GM21717 (cell line): ENCODE measurements around the gene CDC73.

Experiments
- ATAC-seq: cut with Tn5 transposase; IDR thresholded peaks from one replicate; pipeline ENCODE4 v1.9.1; 2021; ENCODE audit warnings: mild to moderate bottlenecking, moderate library complexity; ENCODE audit not compliant: unreplicated experiment

CDC73 gene

DNA sequence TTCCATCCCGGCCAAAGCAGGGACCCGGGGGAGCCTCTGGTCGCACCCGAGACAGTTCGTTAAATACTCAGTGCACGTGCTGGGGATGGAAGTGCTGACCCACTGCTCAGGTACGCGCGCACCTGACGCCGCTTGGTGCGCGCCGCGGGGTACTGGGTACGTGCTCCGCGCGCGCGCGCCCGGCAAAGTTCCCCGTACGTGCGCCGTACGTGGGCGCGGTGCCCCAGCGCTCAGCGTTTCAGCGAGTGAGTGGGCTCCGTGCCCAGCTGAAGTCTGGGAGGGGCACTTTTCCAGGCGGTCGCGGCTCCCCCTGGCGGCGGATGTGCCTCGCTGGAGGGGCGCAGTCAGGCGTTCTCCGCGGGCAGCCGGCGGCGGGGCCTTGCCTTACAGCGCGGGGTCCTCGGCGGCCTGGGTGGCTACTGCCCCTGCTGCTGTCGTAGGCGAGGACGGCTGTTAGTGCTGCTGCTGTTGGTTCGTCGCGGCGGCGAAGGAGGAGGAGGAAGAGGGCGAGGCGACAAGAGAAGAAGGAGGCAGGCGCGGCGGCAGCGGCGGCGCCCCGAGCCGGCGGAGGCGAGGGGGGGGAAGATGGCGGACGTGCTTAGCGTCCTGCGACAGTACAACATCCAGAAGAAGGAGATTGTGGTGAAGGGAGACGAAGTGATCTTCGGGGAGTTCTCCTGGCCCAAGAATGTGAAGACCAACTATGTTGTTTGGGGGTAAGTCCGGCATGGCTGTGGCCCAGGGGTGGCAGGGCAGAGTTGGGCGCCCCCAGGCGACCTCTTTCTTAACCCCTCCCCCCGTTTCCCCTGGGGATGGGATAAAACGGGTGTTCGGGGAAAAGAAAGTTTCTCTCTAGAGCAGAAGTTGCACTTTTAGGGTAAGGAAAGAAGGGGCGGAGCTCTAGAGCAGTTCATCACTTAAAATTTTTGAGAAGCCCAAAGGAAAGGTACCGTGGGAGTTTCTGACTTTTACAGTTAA, at the start of gene CDC73:
CDC73 (plus strand) TSS at position 416 of the 978 bp plus-strand sequence; CDS start at position 586, 170 bp downstream.
- peak; percentile 94 for ATAC-seq

DNA sequence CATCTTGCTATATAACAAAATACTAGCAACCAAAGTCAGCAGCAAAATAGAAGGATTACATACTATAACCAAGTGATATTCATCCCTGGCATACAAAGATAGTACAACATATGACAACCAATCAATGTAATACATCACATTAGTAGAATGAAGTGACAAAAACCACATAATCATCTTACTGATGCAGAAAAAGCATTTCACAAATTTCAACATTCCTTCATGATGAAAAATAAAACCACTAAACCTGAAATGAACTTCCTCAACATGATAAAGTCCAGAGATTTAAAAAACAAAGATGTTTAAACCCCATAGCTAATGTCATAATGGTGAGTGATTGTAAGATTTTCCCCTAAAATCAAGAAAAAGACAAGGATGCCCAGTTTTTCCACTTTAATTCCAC, 43.8 kb upstream of the CDC73 start:
- no peak for ATAC-seq

DNA sequence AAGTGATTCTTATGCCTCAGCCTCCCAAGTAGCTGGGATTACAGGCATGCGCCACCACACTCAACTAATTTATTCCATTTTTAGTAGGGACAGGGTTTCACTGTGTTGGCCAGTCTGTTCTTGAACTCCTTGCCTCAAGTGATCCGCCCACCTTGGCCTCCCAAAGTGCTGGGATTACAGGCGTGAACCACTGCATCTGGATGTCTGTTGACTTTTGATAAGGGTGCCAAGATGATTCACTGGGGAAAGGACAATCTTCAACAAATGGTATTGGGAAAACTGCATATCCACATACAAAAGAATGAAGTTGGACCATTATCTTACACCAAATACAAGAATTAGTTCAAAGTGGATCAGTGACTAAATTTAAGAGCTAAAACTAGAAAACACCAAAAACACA, 42.6 kb upstream of the CDC73 start:
- no peak for ATAC-seq

DNA sequence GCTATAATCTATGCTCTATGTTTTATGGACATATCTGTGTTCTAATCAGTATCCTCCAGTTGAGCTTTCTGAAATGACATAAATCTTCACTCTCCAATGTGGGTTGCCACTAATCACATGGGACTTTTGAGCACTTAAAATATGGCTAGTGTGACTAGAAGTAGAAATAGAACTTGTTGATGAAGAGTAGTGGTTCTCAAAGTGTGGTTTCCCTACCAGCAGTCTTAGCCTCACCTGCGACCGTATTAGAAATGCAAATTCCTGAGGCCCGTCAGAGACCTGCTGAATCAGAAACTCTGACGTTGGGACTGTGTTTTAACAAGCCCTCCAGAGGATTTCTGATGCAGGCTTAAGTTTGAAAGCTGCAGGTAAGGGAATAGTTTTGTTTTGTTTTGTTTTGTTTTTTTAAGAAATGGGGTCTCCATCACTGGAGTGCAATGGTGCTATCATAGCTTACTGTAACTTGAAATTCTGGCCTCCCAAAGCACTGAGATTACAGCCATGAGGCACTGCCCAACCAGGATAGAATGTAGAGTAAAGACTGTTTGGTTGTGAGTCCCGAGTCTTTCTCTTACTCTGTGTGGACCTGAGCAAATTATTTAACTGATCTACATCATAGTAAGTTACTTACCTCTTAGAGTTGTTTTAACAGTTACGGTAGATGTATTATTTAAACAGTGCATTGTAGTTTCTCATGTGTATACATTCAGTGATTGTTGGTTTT, 38.3 kb upstream of the CDC73 start:
- ATAC-seq, result peak; percentile 98

DNA sequence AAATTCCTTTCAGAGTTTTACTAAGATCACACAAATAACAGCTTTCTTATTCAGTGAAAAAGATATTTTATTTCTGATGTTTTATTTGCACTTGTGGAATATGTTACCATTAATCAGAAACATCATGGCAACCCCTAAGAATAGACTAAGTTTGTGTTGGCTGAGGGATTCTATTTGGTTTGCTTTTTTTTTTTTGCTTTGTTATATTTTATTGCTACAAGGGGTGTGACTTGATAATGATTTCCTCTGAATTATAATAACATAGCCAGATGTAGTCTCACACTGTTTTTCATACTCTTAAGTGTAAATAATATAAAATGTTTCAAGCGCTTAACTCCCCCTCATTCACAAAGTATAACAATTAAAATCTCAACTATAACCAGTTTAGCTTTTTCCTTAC, 36.6 kb upstream of the CDC73 start:
- ATAC-seq, result no peak

DNA sequence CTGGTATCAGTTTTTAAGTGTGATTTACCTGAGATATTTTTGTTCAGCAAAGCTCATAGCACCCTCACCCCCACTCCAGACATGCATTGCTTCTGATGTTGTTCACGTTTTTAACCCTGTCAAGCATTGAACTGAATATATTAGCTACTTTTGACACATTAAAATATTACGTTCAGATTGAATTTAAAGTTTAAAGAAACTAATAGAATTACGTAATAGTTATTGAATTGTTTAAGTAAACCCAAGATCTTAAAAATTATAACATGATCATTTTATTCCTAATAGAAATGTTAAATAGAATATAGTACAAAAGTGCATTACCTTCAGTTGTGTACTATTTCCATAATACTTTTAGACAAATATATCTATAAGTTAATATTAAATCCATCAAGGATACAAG, 35.5 kb upstream of the CDC73 start:
- ATAC-seq, result no peak

DNA sequence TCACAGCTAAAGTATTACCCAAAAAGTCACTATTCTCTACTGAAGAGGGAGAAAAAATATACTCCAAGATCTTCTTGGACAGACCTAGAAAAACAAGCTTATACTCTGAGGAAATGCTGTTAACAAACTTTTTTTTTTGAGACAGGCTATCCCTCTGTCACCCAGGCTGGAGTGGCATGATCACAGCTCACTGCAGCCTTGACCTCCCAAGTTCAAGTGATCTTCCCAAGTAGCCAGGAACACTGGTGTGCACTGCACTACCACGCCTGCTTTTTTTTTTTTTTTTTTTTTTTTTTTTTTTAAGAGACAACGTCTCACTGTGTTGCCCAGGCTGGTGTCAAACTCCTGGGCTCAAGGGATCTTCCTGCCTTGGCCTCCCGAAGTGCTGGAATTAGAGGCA, 33.9 kb upstream of the CDC73 start:
- no peak for ATAC-seq

DNA sequence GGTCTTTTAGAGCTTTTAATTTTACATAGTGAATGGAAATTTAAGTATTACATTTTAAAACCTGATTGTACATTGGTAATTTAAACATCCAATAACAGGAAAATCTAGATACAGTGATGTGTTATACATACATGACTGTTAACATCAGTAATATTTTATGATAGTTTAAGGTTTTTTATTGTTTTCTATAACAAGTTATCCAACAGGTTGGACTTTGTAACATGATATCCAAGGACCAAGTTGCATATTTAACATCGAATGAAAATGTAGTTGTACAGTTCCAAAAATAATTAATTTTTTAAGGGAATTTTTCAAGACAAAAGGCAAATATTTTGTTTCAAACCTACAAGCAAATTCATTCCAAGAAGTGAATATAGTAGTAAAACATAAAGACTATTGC, 31.0 kb upstream of the CDC73 start:
- no peak for ATAC-seq

DNA sequence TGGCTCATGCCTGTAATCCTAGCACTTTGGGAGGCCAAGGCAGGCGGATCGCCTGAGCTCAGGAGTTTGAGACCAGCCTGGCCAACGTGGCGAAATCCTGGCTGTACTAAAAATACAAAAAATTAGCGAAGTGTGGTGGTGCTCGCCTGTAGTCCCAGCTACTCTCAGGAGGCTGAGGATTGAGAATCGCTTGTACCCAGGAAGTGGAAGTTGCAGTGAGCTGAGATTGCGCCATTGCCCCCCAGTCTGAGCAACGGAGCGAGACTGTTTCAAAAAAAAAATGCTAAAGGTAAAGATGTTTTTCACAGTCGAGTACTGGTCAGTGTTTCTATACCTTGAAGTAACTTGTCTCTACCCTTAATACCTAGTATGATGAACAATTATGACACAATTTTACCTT, 27.7 kb upstream of the CDC73 start:
- ATAC-seq, result no peak

DNA sequence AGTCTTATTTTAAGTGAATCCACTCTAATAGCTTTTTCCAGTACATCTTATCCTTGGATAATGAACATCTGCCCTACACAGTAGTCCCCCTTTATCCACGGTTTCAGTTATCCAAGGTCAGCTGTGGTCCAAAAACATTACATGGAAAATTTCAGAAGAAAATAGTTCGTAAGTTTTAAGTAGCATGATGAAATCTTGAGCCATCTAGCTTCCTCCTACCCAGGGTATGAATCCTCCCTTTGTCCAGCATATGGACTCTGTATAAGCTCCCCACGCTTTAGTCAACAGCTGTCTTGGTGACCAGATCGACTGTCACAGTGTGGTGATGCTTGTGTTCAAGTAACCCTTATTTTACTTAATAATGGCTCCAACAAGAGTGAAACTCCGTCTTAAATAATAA, 19.2 kb upstream of the CDC73 start:
- no peak for ATAC-seq

DNA sequence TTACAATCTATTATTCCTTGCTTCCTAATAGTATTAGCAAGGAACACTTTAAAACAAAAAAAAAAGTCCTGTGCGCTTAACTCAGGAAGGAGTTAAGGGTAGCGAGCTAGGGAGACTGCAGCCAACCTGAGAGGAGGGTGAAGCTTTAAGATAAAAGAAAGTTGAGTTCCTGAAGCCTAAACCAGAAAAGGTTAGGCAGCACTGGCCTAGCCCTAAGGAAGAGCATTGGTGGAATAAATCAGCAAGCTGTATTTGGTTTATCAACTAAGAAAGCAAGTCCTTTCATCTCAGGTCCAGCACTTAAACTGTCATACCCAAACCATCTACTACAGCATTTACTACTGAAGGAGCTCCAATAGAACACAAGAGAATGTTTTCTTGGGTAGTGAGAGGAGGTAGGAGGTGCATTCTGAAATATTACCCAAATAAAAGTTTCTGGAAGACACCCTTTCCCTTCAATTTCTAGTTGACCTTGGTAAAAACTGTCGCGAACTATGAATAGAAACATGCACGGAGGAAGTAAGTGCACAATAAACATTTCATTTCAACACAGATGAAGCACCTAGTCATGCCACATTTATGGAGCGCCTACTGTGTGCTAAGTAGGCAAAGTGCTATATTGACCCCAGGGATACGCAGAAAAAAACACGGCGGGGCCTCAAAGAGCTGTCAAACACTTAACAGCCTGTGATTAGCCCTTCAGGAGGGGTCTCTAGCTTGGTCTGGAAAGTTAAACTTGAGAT, 17.9 kb upstream of the CDC73 start:
- ATAC-seq, result no peak

DNA sequence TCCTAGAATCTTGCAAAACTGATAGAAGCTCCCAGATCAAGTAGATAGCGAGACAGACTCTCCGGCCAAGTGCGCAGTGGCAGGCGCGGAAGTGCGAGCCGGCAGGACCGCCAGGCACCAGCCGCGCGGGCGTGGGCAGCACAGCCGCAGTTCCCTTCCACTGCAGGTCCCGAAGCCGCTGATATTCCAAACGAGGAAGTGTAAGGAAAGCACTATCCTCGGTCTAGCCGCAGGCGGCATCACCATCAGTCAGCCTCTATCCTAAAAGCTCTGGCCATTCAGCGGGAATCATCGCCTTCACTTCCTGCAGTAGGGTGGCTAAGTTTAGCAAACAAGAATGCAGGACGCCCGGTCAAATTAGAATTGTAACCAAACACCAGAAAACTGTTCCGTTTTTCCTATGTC, 17.3 kb upstream of the CDC73 start:
- ATAC-seq, result peak; percentile 34

DNA sequence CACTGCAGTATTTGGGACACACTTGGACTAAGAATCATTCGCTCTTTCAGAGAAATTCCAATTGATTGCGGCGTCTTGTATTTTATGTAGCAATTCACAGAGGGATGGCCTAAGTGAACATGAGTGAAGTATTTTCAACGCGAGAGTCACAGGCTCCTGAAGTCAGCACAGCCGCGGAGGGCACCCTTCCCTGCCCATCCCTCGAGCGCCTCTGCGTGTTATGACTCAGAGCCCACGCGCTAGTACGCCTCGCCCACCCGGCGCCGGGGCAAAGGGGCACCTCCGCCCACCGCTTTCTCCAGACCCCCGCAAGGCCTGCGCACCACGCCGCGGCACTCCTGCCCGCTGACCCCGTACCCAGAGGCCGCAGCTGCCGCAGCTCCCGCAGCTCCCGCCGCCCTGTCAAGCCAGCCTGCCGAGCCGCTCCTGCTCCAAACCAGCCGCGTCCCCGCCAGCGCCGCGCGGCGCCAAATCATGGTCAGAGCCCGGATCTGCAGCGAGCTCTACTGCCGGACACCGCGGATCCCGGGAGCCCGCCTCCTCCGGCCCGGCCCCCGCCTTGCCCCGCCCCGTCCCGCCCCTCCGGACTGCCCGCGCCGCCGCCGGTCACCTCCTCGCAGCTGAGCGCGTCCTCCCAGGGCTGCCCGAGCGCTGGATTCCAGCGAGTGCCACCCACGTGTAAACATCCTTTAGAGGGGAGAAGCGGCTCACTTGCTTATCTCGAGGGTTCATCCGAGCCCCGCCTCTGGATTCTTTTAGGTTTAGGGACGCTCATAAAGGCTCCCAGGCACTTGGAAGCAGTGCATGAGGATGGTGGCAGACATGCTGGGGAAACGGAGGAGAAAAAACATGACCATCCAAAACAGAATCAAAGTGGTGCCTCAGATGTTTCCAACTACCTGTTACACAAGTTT, 16.7 kb upstream of the CDC73 start, which contains the start of gene GLRX2:
GLRX2 (minus strand) TSS at position 508 of the 914 bp plus-strand sequence; CDS start at position 476, 32 bp downstream.
- peak; percentile 95 for ATAC-seq

DNA sequence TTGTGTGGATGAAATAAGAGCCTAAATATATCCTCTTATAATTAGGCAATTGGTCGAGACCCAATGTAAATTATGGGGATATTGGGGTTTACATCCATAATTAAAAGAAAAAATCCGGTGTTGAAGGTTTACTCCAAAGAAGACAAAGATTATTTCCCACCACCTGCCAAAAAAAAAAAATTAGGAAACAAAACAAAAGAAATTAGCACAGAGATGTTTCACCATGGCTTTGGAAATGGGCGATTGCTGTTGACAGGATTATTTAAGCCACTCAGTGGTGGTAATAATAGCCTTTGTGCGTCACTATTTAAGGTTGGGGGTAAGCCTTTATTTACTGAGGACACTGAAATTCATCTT, 16.0 kb upstream of the CDC73 start:
- no peak for ATAC-seq

DNA sequence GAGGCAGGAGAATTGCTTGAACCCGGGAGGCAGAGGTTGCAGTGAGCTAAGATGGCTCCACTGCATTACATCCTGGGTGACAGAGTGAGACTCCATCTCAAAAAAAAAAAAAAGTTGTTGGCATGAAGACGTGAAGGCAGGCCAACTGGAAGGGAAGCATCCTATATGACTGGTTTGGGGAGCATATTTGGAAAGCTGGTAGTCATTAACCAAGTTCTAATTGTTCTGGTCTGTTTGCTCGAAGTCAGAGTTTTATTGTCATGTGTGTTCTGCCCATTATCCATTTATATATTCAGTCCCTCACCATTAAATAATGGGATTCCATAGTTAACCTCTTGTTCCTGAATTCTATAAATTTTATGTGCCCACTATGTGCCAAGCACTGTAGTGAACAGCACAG, 13.4 kb upstream of the CDC73 start:
- no peak for ATAC-seq

DNA sequence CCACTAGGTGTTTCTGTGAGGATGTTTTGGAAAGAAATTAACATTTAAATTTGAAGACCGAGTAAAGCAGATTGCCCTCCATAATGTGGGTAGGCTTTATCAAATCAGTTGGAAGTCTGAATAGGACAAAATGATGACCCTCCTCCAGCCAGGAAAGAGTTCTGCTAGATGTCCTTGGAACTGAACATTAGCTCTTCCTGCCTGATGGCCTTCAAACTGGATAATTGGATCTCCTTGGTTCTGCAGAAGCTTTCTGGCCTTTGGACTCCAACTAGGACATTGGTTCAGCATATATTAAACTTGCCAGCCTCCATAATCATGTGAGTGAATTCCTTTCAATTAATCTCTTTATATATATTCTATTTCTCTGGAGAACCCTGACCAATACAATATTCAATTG, 12.2 kb upstream of the CDC73 start:
- ATAC-seq, result no peak

DNA sequence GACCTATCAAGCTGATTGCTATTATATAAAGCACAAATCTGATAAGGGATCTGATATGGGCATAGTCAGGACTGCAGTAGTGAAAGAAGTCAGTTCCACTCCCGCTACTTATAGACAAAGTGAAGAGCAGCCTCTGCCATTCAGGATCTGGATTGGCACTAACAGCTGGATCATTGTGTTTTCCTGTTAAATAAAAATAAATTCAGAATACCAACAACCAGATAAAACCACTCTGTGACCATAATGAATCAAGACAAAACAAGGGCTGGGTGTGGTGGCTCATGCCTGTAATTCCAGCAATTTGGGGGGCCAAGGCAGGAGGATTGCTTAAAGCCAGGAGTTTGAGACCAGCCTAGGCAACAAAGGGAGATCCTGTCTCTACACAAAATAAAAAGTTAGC, 11.6 kb upstream of the CDC73 start:
- ATAC-seq, result no peak

DNA sequence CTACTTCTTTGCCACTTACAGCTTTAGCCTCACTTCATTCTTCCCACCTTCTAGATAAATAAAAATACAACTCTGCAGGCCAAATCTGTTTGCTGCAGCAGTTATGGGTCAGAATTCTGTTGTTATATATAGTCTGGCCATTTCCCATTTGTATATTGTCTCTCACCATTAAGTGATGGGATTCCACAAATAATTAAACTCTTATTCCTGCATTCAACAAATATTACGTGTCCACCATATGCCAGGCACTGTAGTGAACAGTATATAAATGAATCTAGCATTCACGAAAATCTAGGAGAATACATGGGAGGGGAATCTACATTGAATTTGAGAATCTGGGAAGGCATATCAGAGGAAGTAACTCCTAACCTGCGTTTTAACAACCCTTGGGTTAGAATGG, 11.0 kb upstream of the CDC73 start:
- ATAC-seq, result no peak

DNA sequence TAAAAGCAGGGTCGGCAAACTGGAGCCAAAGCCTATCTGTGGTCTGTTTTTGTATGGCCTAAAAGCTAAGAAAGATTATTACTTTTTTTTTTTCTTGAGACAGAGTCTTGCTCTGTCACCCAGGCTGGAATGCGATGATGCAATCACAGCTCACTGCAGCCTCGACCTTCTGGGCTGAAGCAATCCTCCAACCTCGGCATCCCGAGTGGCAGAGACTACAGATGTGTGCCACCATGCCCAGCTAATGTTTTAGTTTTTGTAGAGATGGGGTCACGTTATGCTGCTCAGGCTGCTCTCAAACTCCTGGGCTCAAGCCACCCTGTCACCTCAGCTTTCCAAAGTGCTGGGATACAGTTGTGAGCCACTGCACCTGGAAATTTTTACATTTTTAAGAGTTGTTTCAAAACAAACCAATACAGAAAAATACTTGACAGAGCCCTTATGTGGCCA, 10.2 kb upstream of the CDC73 start:
- ATAC-seq, result no peak
